SK-N-SH treated with all-trans-retinoic acid at 6 μM for 48 hours (cell line): ENCODE data around the gene COMT.

Experiments used
- ARNTL ChIP-seq: fragments of 450-650 bp; formaldehyde crosslinking; IDR thresholded peaks from 2 replicates; pipeline ENCODE4 v1.5.0; 2020; ENCODE audit warnings: low read depth, mild to moderate bottlenecking, moderate library complexity, borderline replicate concordance
- CSRNP3 ChIP-seq: fragments of 250-450 bp; sonication (Bioruptor Pico); IDR thresholded peaks from 2 replicates; pipeline ENCODE4 v1.5.1; 2021; ENCODE audit warnings: mild to moderate bottlenecking, moderate library complexity
- ESRRG ChIP-seq: fragments of 250-450 bp; sonication (Bioruptor Pico); IDR thresholded peaks from 2 replicates; pipeline ENCODE4 v1.6.1; 2021; ENCODE audit warnings: mild to moderate bottlenecking
- PATZ1 ChIP-seq: fragments of 250-450 bp; sonication (Bioruptor Pico); IDR thresholded peaks from 2 replicates; pipeline ENCODE4 v1.8.0; 2020; ENCODE audit warnings: mild to moderate bottlenecking, moderate library complexity, borderline replicate concordance
- RARB ChIP-seq: fragments of 250-450 bp; sonication (Bioruptor Pico); IDR thresholded peaks from 2 replicates; pipeline ENCODE4 v1.8.0; 2021; ENCODE audit warnings: mild to moderate bottlenecking, moderate library complexity
- TCF4 ChIP-seq: fragments of 250-450 bp; sonication (Bioruptor Pico); IDR thresholded peaks from 2 replicates; pipeline ENCODE4 v1.8.0; 2021; ENCODE audit warnings: mild to moderate bottlenecking, moderate library complexity, borderline replicate concordance
- TSHZ2 ChIP-seq: fragments of 250-450 bp; sonication (Bioruptor Pico); IDR thresholded peaks from 2 replicates; pipeline ENCODE4 v1.5.0; 2020; ENCODE audit warnings: mild to moderate bottlenecking, moderate library complexity
- ZFP3 ChIP-seq: fragments of 250-450 bp; sonication (Bioruptor Pico); IDR thresholded peaks from 2 replicates; pipeline ENCODE4 v1.5.0; 2020; ENCODE audit warnings: mild to moderate bottlenecking, moderate library complexity
- ZFP30 ChIP-seq: fragments of 450-650 bp; formaldehyde crosslinking; IDR thresholded peaks from 2 replicates; pipeline ENCODE4 v1.5.0; 2022; ENCODE audit warnings: mild to moderate bottlenecking, moderate library complexity
- ZNF8 ChIP-seq: fragments of 450-650 bp; formaldehyde crosslinking; IDR thresholded peaks from 2 replicates; pipeline ENCODE4 v1.5.0; 2020; ENCODE audit warnings: mild to moderate bottlenecking, moderate library complexity

- no peak for TF ChIP-seq PATZ1 (CRISPR knock-in tag)
- TF ChIP-seq ZFP30 (CRISPR knock-in tag) = no peak
- TF ChIP-seq ESRRG (CRISPR knock-in tag) = no peak
- TF ChIP-seq ZNF8 (CRISPR knock-in tag) = no peak
- no peak for TF ChIP-seq TSHZ2 (CRISPR knock-in tag)
- no peak for TF ChIP-seq CSRNP3 (CRISPR knock-in tag)
- TF ChIP-seq RARB (CRISPR knock-in tag) = no peak
- TF ChIP-seq ARNTL = no peak
- TF ChIP-seq ZFP3 = no peak
- no peak for TF ChIP-seq TCF4 (CRISPR knock-in tag)
Measured at GRCh38 chr22:19942157-19943081, 847 bp downstream of the COMT start.
